GM23248 (cell line): Measurements from ENCODE around the gene TADA3.

Source experiments
- EZH2 ChIP-seq: fragments of 200-600 bp; sonication (generic); IDR thresholded peaks from 2 replicates; pipeline ENCODE4 v1.6.1; 2018; ENCODE audit warnings: antibody characterized with exemption, mild to moderate bottlenecking; ENCODE audit not compliant: insufficient read depth, poor library complexity, severe bottlenecking
- EZH2phosphoT487 ChIP-seq: fragments of 200-600 bp; sonication (generic); IDR thresholded peaks from 2 replicates; pipeline ENCODE4 v1.6.1; 2018; ENCODE audit warnings: antibody characterized with exemption, moderate library complexity, mild to moderate bottlenecking, low read depth; ENCODE audit not compliant: insufficient read depth

- TF ChIP-seq EZH2 (no peak), EZH2phosphoT487 (no peak)
These were observed 5.2 kb downstream of the TADA3 start for GRCh38 chr3:9786825-9787669.
